Left forelimb (tissue), 1 donor: Measurements from ENCODE around the gene LZTS3.
A peak's percentile ranks its signal among the peaks of the same experiment; 100 is the strongest.
"Not testable (repeated sequence)": the region's sequence is repeated elsewhere in the genome, so short reads cannot be mapped to it uniquely, and the experiment has no call there.

Source experiments
- DNase-seq: peaks from one replicate; pipeline ENCODE4 v3.0.0-alpha.2; 2018; ENCODE audit warnings: low spot score

The LZTS3 gene

GRCh38 chr20:3172933-3173609, at the start of gene LZTS3:
LZTS3 (minus strand) TSS chr20:3173549; CDS start chr20:3167163, 6,386 bp downstream.
- DNase-seq: peak; percentile 86

- DNase-seq: no peak
Measured at GRCh38 chr20:3221398-3222226, 48.3 kb upstream of the LZTS3 start.

- no peak for DNase-seq
Measured at GRCh38 chr20:3218307-3218988, 45.1 kb upstream of the LZTS3 start.

- DNase-seq: not testable (repeated sequence)
Measured at GRCh38 chr20:3215359-3215917, 42.1 kb upstream of the LZTS3 start.

- no peak for DNase-seq
Measured at GRCh38 chr20:3213226-3213625, 39.9 kb upstream of the LZTS3 start.

GRCh38 chr20:3210346-3210745, 37.0 kb upstream of the LZTS3 start:
- DNase-seq: no peak

GRCh38 chr20:3209946-3210317, 36.6 kb upstream of the LZTS3 start:
- DNase-seq: no peak

- DNase-seq: peak; percentile 85
Measured at GRCh38 chr20:3209257-3209945, 36.1 kb upstream of the LZTS3 start, which contains the start of gene ITPA. ITPA (plus strand) TSS chr20:3209498; CDS start chr20:3209552, 54 bp downstream.

- no peak for DNase-seq
Measured at GRCh38 chr20:3208786-3209256, 35.5 kb upstream of the LZTS3 start.

GRCh38 chr20:3204124-3204794, 30.9 kb upstream of the LZTS3 start, which contains the start of gene DDRGK1:
DDRGK1 (minus strand) TSS chr20:3204682; CDS start chr20:3204627, 55 bp downstream.
- peak; percentile 91 for DNase-seq

- no peak for DNase-seq
Measured at GRCh38 chr20:3203315-3204123, 30.2 kb upstream of the LZTS3 start.

- no peak for DNase-seq
Measured at GRCh38 chr20:3202965-3203314, 29.6 kb upstream of the LZTS3 start.

GRCh38 chr20:3199976-3200755, 26.8 kb upstream of the LZTS3 start:
- DNase-seq: no peak

- DNase-seq: no peak
Measured at GRCh38 chr20:3199206-3199605, 25.9 kb upstream of the LZTS3 start.

- DNase-seq: no peak
Measured at GRCh38 chr20:3195590-3196237, 22.4 kb upstream of the LZTS3 start.

- DNase-seq: no peak
Measured at GRCh38 chr20:3194617-3195280, 21.4 kb upstream of the LZTS3 start.

GRCh38 chr20:3193806-3194616, 20.7 kb upstream of the LZTS3 start:
- DNase-seq: no peak
